Panc1 (cell line): ENCODE results near the gene ABI3BP.

Experiments used
- POLR2AphosphoS5 ChIP-seq: IDR thresholded peaks from 2 replicates; pipeline ENCODE4 v1.6.1; 2012; ENCODE audit warnings: mild to moderate bottlenecking, low read depth, low read length, moderate library complexity
- SIN3A ChIP-seq: IDR thresholded peaks from 2 replicates; pipeline ENCODE4 v1.6.1; 2012; ENCODE audit warnings: low read depth, mild to moderate bottlenecking, low read length, moderate library complexity, borderline replicate concordance; ENCODE audit not compliant: insufficient read depth
- TF ChIP-seq, protein P1 (sequence below): fragments of 450-650 bp; IDR thresholded peaks from 2 replicates; pipeline ENCODE4 v1.5.1; 2017; ENCODE audit warnings: mild to moderate bottlenecking

GRCh38 chr3:100702082-100702979 is 290.9 kb downstream of the ABI3BP start:
- TF ChIP-seq SIN3A (no peak), POLR2AphosphoS5 (no peak)
- TF ChIP-seq, protein P1, sequence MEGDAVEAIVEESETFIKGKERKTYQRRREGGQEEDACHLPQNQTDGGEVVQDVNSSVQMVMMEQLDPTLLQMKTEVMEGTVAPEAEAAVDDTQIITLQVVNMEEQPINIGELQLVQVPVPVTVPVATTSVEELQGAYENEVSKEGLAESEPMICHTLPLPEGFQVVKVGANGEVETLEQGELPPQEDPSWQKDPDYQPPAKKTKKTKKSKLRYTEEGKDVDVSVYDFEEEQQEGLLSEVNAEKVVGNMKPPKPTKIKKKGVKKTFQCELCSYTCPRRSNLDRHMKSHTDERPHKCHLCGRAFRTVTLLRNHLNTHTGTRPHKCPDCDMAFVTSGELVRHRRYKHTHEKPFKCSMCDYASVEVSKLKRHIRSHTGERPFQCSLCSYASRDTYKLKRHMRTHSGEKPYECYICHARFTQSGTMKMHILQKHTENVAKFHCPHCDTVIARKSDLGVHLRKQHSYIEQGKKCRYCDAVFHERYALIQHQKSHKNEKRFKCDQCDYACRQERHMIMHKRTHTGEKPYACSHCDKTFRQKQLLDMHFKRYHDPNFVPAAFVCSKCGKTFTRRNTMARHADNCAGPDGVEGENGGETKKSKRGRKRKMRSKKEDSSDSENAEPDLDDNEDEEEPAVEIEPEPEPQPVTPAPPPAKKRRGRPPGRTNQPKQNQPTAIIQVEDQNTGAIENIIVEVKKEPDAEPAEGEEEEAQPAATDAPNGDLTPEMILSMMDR = no peak
